EH (cell line): ENCODE measurements around the gene TADA2B.
A peak's percentile ranks its signal among the peaks of the same experiment; 100 is the strongest.

ENCODE experiments used
- DNase-seq: peaks from one replicate; pipeline ENCODE4 v3.0.0-alpha.2; 2015; ENCODE audit warnings: low read depth

The TADA2B gene

DNA sequence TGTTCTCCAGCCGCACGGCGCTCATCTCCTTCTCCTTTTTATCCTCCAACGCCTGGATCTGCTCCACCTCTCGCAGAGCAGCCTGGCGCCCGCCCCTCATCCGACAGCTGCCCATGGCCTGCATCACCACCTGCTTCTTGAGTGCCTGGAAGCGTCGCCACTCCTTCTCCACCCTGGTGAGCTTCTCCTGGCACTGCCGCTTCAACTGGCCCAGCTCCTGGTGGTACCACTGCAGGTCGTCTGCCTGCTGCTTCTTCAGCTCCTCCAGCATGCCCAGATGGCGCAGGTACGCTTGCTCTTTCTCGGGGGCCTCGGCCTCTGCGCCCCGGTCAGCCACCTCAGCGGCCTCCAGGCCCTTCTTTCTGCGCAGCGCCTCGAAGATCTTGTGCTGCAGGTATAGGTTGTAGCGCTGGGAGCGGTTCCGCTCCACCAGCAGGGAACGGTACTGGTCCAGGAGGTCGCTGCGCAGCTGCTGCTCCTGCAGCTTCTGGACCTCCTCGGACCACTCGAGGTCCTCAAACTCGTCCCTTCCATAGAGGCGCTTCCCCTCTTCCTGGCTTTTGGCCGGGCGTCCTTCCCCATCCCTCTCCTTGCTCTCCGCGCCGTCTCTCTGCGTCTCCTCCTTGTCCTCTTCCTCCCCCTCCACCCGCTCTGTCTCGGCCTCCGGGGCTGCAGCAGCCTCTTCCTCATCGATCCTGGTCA is 1.2 kb upstream of the TADA2B start:
- DNase-seq = peak; percentile 24

DNA sequence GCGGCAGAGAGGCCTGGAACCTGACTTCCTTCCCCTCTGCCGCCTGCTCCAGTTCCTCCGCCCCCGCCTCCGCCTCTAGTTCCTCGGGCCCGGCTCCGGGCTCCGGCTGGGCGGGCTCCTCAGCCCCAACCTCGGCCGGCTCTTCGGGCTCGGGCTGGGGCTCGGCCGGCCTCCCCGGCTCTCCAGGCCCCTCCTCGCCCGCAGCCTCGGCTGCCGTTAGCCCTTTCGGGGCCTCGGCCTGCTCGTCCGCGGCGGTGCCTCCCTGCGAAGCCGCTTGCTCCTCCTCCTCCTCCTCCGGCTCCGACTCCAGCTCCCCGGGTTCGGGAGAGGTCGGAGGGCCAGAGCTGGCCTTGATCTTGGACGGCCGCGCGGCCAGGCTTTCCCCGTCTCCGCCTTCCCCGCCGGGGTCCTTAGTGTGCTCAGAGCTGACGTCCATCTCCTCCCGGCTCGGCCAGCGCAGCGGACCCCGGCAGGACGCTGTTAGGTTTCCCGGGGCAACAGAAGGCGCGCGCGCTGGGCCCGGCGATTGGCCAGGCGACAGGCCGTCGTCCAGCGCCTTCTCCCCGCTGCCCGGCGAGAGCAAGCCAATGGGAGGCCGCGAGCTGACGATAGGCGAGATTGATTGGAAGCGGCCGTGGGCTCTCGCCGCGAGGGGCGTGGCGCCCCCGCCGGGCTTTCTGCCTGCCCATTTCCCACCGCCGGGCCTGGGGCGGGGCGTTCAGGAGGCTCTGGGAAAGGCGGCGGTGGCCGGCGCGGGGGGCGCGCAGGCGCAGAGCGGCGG is 479 bp upstream of the TADA2B start:
- DNase-seq = peak; percentile 98

DNA sequence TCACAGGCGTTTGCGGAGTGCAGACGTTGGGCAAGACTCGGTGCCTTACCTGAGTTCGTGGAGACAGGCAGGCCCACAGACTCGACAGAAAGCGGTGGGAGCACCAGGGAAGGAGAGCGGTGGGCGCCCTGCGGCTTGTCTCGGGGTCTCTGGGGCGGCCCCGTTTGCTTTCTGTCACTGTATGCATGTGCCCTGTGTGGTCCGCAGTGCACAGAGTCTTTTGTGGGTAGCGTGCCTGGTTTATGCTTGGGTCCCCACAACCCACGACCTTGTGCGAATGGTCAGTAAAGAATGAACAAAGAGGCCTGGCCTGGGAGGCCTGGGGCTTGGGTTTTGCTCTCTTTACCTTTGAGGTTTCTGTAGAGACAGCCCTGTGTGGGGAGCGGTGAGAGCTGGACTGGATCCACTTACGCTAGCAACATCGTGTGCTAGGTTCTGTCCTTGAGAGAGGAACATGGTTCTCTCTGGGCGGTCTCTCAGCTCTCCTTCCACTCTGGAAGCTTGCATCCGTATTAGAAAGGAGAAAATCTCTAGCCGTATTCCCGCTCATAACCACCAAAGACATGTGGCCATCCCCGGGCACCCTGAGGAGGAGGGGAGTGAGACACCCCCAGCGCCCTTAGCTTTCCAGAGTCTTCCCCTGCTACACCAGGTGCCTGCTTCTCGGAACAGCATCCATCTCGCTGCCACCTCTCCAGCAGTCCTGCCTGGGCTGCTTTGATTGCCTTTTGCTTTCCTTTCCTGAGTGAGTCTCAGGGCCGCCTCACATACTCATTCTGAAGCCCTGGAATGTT is 1.2 kb downstream of the TADA2B start:
- DNase-seq = peak; percentile 25

DNA sequence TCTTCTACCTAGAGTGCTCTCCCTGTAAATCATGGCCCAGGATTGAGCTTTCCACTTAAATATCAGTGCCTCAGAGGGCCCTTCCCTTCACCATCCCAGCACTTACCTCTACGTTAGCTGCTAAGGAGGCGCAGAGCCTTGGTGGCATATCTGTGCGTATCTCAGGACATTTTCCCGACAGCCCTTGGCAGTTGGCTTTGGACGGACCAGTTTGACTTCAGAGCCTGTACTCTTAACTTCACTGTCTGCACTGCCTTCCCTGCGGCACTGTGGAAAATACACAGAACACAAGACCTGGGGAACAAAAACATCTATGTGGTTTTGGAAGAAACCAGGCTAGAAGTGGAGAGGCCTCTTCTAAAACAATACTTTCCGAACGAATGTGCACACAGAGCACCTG is 2.4 kb downstream of the TADA2B start:
- no peak for DNase-seq

DNA sequence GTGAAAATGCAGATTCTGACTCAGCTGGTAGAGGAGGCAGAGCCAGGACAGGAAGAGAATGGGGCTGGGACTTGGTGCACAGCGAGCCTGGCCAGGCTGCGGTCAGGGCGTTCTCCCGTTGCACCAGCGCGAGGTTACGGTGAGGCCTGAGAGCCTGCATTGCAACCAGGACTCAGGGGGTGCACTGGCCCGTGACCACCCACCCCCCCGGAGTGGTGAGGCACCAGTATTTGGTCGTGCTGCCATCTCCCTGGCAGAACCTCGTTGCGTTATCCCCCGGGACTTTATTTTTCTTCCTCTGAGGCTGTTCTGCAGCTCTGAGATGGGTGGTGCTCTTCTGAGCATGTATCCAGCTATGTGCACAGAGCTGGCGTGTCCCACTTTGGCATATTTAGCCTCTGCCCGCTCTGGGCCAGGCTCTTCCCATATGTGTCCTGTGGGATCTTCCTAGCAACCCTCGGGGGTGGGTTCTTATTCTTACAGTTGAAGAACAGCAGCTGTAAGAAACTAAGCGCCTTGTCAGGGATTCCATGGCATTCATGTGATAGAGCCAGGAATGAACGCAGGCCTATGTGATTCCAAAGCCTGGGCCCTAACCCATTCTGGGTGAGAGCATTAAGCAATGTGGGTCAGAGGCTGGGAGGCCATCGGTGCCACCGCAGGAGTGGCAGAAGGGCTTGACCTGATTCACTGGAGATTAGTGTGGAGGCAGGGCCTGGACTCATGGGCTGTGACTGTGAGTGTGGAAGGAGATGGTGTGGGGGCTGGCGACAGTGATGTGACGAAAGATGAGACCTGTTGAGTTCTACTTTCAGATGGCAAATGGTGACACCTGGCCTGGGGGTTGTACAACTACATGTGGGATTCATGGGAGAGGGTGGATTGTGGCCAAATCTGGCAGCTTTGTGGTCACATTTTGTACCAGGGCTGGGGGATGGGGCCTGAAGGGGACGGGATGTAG is 3.1 kb downstream of the TADA2B start:
- DNase-seq = no peak

DNA sequence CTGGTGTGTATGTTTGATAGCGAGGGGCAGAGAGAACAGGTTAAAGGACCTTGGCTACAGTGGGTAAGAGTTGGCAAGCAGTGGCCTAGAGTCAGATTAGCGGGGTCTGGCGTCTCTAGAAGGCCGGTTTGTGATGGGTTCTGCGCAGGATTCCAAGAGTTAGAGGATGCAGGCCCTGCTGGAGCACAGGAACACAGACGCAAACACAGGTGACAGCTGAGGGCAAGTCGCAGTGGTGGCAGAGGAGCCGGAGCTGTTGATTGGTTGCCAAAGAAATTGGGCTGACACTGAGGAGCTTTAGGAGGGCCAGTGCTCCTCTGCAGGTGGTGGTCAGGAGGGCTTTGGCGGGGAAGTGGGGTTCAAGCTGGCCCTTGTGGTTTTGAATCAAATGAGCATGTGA is 3.8 kb downstream of the TADA2B start:
- DNase-seq = no peak

DNA sequence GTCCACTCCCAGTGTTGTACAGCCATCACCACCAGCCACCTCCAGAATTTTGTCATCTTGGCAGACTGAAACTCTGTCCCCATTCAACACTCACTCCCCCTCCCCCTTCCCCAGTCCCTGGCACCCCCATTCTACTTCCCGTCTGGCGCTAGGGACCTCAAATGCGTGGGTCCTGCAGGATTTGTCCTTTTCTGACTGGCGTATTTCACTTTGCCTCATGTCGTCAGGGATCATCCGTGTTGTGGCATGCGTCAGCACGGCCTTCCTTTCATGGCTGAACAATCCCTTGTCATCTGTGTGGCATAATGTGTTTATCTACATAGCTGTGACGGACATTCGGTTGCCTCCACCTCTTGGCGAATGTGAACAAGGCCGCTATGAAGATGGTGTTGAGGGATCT is 5.5 kb downstream of the TADA2B start:
- no peak for DNase-seq

DNA sequence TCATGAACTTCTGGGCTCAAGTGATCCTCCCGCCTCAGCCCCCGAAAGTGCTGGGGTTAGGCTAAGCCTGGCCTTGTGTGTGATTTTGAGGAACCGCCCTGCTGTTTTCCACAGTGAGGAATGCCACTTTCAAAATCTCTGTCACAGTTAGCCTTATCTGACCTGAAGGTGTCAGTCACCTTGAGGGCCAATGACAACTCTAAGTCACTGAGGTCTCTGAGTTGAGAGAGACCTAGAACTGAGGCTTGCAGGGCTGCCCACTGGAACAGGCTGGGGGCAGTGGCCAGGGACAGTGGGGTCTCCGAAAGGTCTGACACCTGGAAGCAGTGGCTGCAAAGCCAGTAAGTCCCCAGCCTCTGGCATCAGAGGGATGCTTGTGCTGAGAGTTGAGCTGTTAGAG is 6.1 kb downstream of the TADA2B start:
- no peak for DNase-seq

DNA sequence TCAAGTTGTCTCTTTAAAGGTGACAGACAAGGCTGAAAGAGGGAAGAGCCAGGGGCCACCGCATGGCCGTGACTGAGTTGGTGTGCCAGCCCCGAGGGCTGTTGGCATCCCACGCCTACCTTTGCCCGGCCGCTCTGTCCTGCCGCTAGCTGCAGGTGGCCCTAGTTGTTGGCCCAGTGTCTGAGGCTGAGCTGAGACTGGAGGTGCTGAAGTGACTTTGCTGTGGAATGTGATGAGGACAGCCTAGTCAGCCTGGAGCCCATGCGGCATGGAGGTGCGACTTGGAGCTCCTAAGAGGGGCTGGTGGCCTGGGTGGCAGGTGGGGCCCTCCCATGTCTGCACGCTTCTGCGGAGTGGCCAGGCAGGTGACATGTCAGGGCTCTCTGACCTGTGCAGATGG is 6.6 kb downstream of the TADA2B start:
- no peak for DNase-seq

DNA sequence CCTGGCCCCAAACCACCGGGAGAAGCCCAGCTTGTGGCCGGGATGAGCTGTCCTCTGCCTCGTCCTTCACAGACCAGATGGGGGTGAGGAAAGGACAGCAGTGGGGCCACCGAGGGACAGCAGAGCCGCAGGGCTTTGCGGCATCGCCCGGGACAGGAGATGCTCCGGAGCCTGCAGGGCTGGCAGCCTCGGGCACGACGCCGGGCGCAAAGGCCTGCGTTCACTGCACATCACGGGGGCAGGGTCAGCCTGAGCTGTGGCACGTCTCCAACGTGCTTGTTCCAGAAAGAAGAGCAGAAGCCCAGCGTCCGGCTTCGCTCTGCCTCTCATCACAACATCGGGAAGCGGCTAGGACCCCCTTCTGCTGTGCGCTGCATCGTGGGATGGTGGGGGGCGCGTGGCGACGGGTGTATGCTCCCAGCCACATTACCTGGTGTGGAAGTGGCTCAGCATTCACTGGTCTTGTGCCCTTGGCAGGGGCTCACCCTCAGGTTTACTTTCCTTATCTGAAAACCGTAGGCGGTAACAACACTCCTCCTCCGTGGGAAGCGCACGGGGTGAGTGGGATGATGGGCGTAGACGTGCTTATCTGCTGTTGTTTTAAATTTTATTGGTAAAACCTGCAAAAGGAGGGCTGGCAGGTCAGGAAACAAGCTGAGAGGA is 7.4 kb downstream of the TADA2B start:
- no peak for DNase-seq

DNA sequence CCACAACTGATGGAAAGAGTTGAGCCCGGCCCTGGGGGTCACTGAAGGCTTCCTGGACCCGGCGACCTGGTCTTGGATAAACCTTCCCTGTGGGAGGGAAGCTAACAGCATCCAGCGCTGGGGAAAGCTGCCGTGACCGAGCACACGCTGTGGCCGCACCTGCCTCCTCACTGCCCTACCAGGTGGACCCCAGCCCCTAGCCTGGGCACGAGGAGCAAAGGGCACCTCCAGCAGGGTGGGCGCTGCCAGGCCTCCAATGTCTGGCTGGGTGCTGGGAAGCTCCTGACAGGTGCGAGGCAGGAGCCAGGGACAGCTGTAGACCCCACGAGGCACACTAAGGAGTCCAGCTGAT is 7.9 kb downstream of the TADA2B start:
- no peak for DNase-seq

DNA sequence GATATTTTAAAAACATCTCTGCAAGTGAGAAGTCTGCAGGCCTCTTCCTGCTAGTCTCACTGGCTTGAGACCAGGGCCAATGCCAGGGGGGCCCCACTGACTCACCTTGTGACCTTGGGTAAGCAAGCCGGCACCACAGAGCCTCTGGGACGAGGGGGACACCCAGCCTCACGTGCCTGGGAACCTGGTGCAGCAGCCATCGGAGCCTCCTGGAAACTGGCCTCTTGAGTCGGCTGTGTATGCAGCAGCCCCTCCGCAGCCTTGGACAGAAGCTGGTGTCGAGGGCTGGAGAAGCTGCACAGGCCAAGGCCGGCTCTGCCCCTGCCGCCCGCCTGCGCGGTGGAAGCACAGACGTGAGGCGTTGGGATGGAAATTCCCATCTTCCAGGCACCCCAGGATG is 8.7 kb downstream of the TADA2B start:
- no peak for DNase-seq

DNA sequence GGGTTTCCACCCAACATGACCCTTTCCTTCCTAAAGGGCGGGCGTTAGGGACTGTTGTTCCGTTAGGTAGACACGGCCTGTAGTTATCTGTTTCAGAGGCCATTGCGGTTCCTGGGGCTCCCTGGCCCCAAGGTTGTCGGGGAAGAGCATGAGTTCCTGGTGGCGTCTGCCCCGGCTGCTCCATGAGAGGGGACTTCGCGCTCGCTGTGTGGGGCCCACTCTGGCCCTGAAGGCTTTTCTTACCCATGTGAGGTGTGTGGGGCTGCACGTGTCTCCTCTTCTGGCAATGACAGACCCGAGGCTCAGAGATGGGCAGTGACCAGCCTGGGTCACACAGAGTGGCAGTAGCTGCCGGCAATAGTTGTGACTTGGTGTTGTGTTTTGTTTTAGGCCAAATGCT is 9.1 kb downstream of the TADA2B start:
- no peak for DNase-seq

DNA sequence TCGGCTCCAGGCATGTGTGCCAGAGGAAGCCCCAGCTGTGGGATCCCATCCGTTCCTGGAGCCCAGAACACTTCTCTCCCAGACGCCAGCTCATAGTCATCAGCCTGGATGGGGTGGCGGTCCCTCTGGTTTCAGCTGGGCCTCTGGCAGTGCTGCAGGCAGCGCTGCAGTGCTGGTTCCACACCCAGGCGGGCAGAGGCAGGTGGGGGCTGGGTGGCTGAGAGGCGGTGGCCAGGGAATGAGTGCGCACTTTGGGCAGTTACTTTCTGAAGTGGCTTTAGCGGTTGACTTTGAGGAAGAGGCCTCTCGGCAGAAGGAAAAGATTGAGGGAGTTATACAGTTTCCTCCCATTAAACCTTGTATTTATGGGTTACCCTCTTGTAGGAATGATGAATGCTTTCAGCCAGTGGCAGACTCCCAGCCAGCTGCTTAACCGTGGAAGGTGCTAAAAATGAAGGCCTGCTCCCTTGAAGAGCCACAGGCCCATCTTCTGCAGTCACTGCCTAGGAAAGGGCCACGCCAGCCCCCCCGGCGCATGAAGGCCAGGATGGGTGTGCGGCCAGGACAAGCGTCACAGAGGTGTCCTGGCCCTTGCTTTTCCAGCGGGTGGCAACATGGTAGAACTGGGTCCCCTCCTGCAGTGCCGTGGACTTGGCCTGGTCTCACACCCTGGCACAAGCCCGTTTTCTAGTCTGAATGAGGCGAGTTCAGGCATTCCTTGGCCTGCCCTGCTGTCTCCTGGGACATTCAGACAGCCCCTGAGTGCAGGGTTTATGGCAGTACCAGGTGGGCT is 9.9 kb downstream of the TADA2B start:
- DNase-seq = peak; percentile 28

DNA sequence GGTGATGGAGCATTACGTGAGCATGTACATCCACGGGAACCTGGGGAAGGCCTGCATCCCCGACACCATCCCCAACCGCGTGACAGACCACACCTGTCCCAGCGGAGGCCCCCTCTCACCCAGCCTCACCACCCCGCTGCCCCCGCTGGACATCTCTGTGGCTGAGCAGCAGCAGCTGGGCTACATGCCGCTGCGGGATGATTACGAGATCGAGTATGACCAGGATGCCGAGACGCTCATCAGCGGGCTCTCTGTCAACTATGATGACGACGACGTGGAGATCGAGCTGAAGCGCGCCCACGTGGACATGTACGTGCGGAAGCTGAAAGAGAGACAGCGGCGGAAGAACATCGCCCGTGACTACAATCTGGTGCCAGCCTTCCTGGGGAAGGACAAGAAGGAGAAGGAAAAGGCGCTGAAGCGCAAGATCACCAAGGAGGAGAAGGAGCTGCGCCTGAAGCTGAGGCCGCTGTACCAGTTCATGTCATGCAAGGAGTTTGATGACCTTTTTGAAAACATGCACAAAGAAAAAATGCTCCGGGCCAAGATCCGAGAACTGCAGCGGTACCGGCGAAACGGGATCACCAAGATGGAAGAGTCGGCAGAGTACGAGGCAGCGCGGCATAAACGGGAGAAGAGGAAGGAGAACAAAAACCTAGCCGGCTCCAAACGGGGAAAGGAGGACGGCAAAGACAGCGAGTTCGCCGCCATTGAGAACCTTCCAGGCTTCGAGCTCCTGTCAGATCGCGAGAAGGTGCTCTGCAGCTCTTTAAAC is 11.1 kb downstream of the TADA2B start:
- no peak for DNase-seq

DNA sequence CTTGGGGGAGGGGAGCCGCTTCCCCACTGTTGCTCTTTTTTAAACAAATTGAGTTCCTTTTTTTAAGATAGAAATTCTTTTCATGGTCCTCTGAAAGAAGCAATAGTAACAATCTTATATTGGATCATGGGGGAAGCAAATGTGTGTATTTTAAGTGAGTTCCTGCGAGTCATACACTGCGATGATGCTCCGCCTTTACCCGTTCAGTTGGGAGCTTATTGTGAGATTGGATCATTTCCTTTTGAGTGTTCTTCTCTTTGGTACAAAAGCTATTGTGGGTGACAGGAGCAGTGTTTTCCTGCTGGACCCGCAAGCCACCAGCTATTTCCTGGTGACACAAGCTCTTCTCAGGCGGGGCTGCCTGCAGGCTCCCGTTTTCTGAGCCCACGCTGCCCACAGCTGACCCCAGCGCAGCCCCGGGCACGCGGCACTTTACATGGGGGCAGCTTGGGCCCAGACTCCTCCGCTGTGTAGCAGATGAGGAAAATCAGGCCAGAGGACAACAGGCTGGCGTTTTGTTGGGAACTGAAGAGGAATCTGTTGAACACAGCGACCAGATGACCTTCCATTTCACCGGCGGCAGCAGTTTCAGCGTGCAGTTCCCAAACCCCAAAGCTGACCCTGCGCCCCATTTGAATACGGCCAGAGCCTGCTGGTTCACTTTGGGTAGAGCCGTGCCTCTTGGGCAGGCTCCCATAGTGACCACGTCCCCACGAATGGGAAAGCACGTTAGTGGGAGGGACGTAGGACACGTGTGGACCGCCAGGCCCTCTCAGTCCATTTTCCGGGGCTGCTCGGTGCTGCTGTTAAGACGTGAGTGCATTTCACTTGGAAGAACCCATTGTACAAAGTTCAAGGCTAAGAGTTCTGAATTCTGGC is 12.2 kb downstream of the TADA2B start:
- DNase-seq = peak; percentile 67

DNA sequence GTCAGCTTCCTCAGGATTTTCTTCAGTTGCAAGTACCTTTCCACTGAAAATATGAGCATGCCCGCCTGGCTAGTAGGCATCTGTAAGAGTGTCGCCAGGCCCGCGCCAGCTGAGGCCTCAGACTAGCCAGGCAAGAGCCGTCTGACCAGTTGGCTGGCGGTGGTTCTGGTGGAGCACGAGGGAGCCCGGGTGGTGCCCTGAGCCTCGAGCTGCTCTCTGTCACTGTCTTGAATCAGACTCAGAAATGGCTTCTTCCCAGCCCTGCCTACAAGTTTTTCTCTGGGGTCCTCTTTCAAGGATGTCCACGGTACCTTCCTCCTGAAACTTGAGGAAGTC is 12.8 kb downstream of the TADA2B start:
- no peak for DNase-seq

DNA sequence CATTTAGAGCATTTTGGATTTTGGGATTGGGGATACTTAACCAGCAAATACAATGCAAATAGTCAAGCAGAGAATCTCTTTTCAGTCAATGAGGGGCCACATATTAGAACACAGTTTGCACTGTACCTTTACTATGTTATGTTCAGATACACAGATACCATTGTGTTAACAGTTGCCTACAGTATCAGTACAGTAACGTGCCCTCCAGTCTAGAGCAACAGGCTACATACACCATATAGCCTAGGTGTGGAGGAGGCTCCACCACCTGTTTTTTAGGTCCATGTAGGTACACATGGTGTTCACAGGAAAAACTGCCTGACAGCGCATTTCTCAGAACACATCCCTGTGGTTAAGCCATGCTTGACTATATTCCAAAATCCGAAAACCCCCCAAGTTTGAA is 15.6 kb downstream of the TADA2B start:
- no peak for DNase-seq

DNA sequence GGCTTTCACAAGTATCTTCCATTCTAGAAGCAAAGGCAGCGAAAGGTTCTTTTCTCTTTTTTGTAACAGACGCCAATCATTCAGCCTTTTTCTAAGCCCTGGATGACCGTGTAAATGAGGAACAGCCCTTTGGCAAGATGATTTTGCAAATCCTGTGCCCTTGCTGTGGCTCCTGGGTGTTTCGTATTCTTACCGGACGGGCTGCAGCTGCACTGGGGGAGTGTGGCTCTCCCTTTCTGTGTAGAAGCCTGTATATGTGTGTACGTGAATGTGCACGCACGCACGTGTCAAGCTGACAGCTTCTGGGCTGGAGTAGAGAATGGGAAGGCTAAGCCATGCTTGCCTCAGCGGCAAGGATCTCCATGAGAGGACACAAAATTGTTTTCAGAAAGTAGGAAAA is 16.5 kb downstream of the TADA2B start:
- DNase-seq = no peak
